Glutamatergic neuron (in vitro differentiated cells): Measurements from ENCODE around the gene GIMAP7. TPM values are rescaled to one million over a fixed set of nuclear protein-coding genes. Genes with fewer than 3 reads are reported as not detected.

Experiments used
- DNase-seq: peaks from one replicate; pipeline ENCODE4 v3.0.0; 2022
- H3K27ac Mint-ChIP-seq: one replicate; pipeline ENCODE4 v1.8.0; 2020; ENCODE audit warnings: mild to moderate bottlenecking, mixed read lengths, inconsistent platforms; ENCODE audit not compliant: unreplicated experiment
- H3K27me3 Mint-ChIP-seq: one replicate; pipeline ENCODE4 v1.8.0; 2020; ENCODE audit warnings: mild to moderate bottlenecking, moderate library complexity, mixed read lengths, inconsistent platforms; ENCODE audit not compliant: unreplicated experiment
- H3K36me3 Mint-ChIP-seq: one replicate; pipeline ENCODE4 v1.8.0; 2020; ENCODE audit warnings: mild to moderate bottlenecking, mixed read lengths, inconsistent platforms; ENCODE audit not compliant: unreplicated experiment
- H3K4me1 Mint-ChIP-seq: one replicate; pipeline ENCODE4 v1.8.0; 2020; ENCODE audit warnings: mild to moderate bottlenecking, low read depth, mixed read lengths, inconsistent platforms; ENCODE audit not compliant: unreplicated experiment
- H3K4me3 Mint-ChIP-seq: one replicate; pipeline ENCODE4 v1.8.0; 2020; ENCODE audit warnings: mild to moderate bottlenecking, mixed read lengths, inconsistent platforms; ENCODE audit not compliant: unreplicated experiment
- H3K9me3 Mint-ChIP-seq: one replicate; pipeline ENCODE4 v1.8.0; 2020; ENCODE audit warnings: mild to moderate bottlenecking, moderate library complexity, mixed read lengths, inconsistent platforms; ENCODE audit not compliant: unreplicated experiment
- CTCF ChIP-seq: fragments of 200-600 bp; sonication (generic); IDR thresholded peaks from one replicate; pipeline ENCODE4 v1.5.0; 2021; ENCODE audit not compliant: partially characterized antibody, unreplicated experiment
- total RNA-seq: library from RNA; stranded (reverse); fragmentation: NEBNext Ultra II Directional; extraction: Animal tissue kit (Norgen Biotek cat#: 25700); gene quantifications from one replicate; pipeline ENCODE4 v1.2.1, GENCODE V29; 2021; ENCODE audit not compliant: unreplicated experiment

GIMAP7 gene
- total RNA-seq, 1 donor from 2014 or later = not detected

GRCh38 chr7:150556521-150557138, 42.0 kb downstream of the GIMAP7 start:
- no peak overlapping the region for H3K27ac Mint-ChIP-seq
- H3K4me3 Mint-ChIP-seq = no peak overlapping the region
- no peaks in the 10 kb centered on the region for H3K4me1 Mint-ChIP-seq
- no peak for TF ChIP-seq CTCF
- H3K9me3 Mint-ChIP-seq = no peaks in the 10 kb centered on the region
- DNase-seq = no peak
- H3K36me3 Mint-ChIP-seq = peaks cover 7% of the 10 kb centered on the region
- H3K27me3 Mint-ChIP-seq = no peaks in the 10 kb centered on the region

- Mint-ChIP-seq H3K4me3 (no peak overlapping the region), H3K9me3 (no peaks in the 10 kb centered on the region)
- no peak for DNase-seq
Measured at GRCh38 chr7:150560486-150560885, 45.8 kb downstream of the GIMAP7 start.

GRCh38 chr7:150562919-150563318, 48.2 kb downstream of the GIMAP7 start:
- H3K27ac Mint-ChIP-seq = no peak overlapping the region
- no peak for DNase-seq
- no peak for TF ChIP-seq CTCF
- no peaks in the 10 kb centered on the region for H3K9me3 Mint-ChIP-seq
- peaks cover 7% of the 10 kb centered on the region for H3K36me3 Mint-ChIP-seq
- H3K27me3 Mint-ChIP-seq = no peaks in the 10 kb centered on the region
- H3K4me1 Mint-ChIP-seq = no peaks in the 10 kb centered on the region
- no peak overlapping the region for H3K4me3 Mint-ChIP-seq

More at GRCh38 chr7:150560486-150560885, 45.8 kb downstream of the GIMAP7 start:
- no peaks in the 10 kb centered on the region for H3K27me3 Mint-ChIP-seq
- no peaks in the 10 kb centered on the region for H3K4me1 Mint-ChIP-seq
- H3K27ac Mint-ChIP-seq = no peak overlapping the region
- peaks cover 7% of the 10 kb centered on the region for H3K36me3 Mint-ChIP-seq
- no peak for TF ChIP-seq CTCF

- Mint-ChIP-seq H3K27me3 (no peaks in the 10 kb centered on the region), H3K4me1 (no peaks in the 10 kb centered on the region), H3K4me3 (no peak overlapping the region), H3K27ac (no peak overlapping the region), H3K9me3 (no peaks in the 10 kb centered on the region), H3K36me3 (peaks cover 7% of the 10 kb centered on the region)
- DNase-seq = no peak
- TF ChIP-seq CTCF = no peak
Measured at GRCh38 chr7:150564006-150564405, 49.3 kb downstream of the GIMAP7 start.

- Mint-ChIP-seq H3K27me3 (no peaks in the 10 kb centered on the region), H3K36me3 (peaks cover 7% of the 10 kb centered on the region), H3K4me1 (no peaks in the 10 kb centered on the region), H3K9me3 (no peaks in the 10 kb centered on the region), H3K27ac (no peak overlapping the region), H3K4me3 (no peak overlapping the region)
- DNase-seq = no peak
- TF ChIP-seq CTCF = no peak
Measured at GRCh38 chr7:150564566-150564965, 49.9 kb downstream of the GIMAP7 start.
